K562 (cell line): ENCODE measurements around the gene WDR49.

ENCODE experiments used
- CC2D1A ChIP-seq: fragments of 450-650 bp; IDR thresholded peaks from 2 replicates; pipeline ENCODE4 v1.6.1; 2017; ENCODE audit warnings: mild to moderate bottlenecking
- ELF1 ChIP-seq: fragments of 200-800 bp; sonication (Bioruptor generic); IDR thresholded peaks from 2 replicates; pipeline ENCODE4 v1.6.1; 2016; ENCODE audit warnings: missing genetic modification characterization, missing compliant biosample characterization
- FOXK2 ChIP-seq, 2 experiments: fragments of 450-650 bp; IDR thresholded peaks in 1 of 2; conservative IDR thresholded peaks in 1 of 2; 2 replicates each; pipeline ENCODE4 v1.6.1; 2016; ENCODE audit warnings: low read depth in 2 of 2, mild to moderate bottlenecking in 1 of 2
- GABPA ChIP-seq: fragments of 200-800 bp; sonication (Bioruptor generic); conservative IDR thresholded peaks from 2 replicates; pipeline ENCODE4 v1.6.1; 2016; ENCODE audit warnings: low read depth, missing genetic modification characterization, missing compliant biosample characterization
- HNRNPH1 ChIP-seq: fragments of 200-400 bp; formaldehyde crosslinking; optimal IDR thresholded peaks from 2 replicates; pipeline ENCODE3; 2017; ENCODE audit warnings: low read depth, mild to moderate bottlenecking, low read length, moderate library complexity
- KDM1A ChIP-seq, 2 experiments: fragments of 450-650 bp; IDR thresholded peaks; 2 replicates each; pipeline ENCODE4 v1.6.1; 2016; ENCODE audit warnings: mild to moderate bottlenecking in 2 of 2
- POLR2AphosphoS5 ChIP-seq: IDR thresholded peaks from 2 replicates; pipeline ENCODE4 v1.6.1; 2011; ENCODE audit warnings: mild to moderate bottlenecking, low read depth, low read length, moderate library complexity; ENCODE audit not compliant: control insufficient read depth, insufficient read depth
- RAD21 ChIP-seq, 2 experiments: fragments of 250-450 bp in 1 of 2; fragments of 450-650 bp in 1 of 2; sonication (Bioruptor Pico) in 1 of 2; formaldehyde crosslinking in 1 of 2; IDR thresholded peaks in 1 of 2; conservative IDR thresholded peaks in 1 of 2; 2 replicates each; pipeline versions ENCODE4 v1.4.0 to v1.8.0; 2020 to 2022; ENCODE audit warnings: mild to moderate bottlenecking in 2 of 2, moderate library complexity in 1 of 2
- RBBP5 ChIP-seq: fragments of 200-600 bp; sonication (generic); IDR thresholded peaks from 2 replicates; pipeline ENCODE4 v1.6.1; 2012; ENCODE audit warnings: borderline replicate concordance, mild to moderate bottlenecking, low read length, control low read depth, inconsistent platforms; ENCODE audit not compliant: insufficient read depth, poor library complexity, severe bottlenecking
- ZKSCAN8 ChIP-seq: fragments of 200-800 bp; sonication (Bioruptor generic); IDR thresholded peaks from 2 replicates; pipeline ENCODE4 v1.6.1; 2016; ENCODE audit warnings: missing genetic modification characterization, missing compliant biosample characterization

- TF ChIP-seq ZKSCAN8 (CRISPR knock-in tag) (no peak), KDM1A (IDR thresholded peaks at IDR 0.05) (no peak), FOXK2 (conservative IDR thresholded peaks at IDR 0.05 in 1 of 2, IDR thresholded peaks at IDR 0.05 in 1 of 2; ENCODE audit: low read depth in 2 of 2) (no peak), HNRNPH1 (no peak), RAD21 (CRISPR knock-in tag; conservative IDR thresholded peaks at IDR 0.05 in 1 of 2, IDR thresholded peaks at IDR 0.05 in 1 of 2) (no peak), GABPA (tag) (no peak), RBBP5 (no peak), POLR2AphosphoS5 (no peak), CC2D1A (no peak), ELF1 (no peak)
Observed at GRCh38 chr3:167679526-167679925, 25.8 kb upstream of the WDR49 start.
